ENCODE data around the gene MAP2K3. TPM values are rescaled to one million over a fixed set of nuclear protein-coding genes. Genes with fewer than 3 reads are reported as not detected.

The MAP2K3 gene
- polyA plus RNA-seq, 1 donor from 2014 or later, result 131 TPM

GRCh38 chr17:21249086-21249795 lies 35.3 kb upstream of the MAP2K3 start:
- peaks cover 3% of the 10 kb centered on the region for H3K27me3 Mint-ChIP-seq
- H3K9me3 Mint-ChIP-seq, result no peaks in the 10 kb centered on the region
- H3K4me3 Mint-ChIP-seq, result no peak overlapping the region
- H3K4me1 Mint-ChIP-seq, result peaks cover 4 to 18% (median 6%) of the 10 kb centered on the region in 3 donors
- H3K27ac Mint-ChIP-seq, result peak overlapping the region in 1 of 3 donors; percentile 67
- no peaks in the 10 kb centered on the region for H3K36me3 Mint-ChIP-seq

- H3K9me3 Mint-ChIP-seq, result no peaks in the 10 kb centered on the region
- no peaks in the 10 kb centered on the region for H3K36me3 Mint-ChIP-seq
- H3K4me3 Mint-ChIP-seq, result peak overlapping the region in 1 of 4 donors; percentile 83
- H3K27me3 Mint-ChIP-seq, result peaks cover 3% of the 10 kb centered on the region
- peaks cover 4 to 18% (median 6%) of the 10 kb centered on the region in 3 donors for H3K4me1 Mint-ChIP-seq
- H3K27ac Mint-ChIP-seq, result peak overlapping the region in 1 of 3 donors; percentile 57
These were observed 34.4 kb upstream of the MAP2K3 start for GRCh38 chr17:21249920-21250703.

- Mint-ChIP-seq H3K27ac (peak overlapping the region in 1 of 3 donors; percentile 57), H3K36me3 (no peaks in the 10 kb centered on the region), H3K27me3 (peaks cover 3% of the 10 kb centered on the region), H3K9me3 (no peaks in the 10 kb centered on the region), H3K4me1 (peaks cover 4 to 18% (median 6%) of the 10 kb centered on the region in 3 donors), H3K4me3 (peak overlapping the region in 1 of 4 donors; percentile 83)
These were observed 33.7 kb upstream of the MAP2K3 start for GRCh38 chr17:21250854-21251253.

- H3K27ac Mint-ChIP-seq, result peak overlapping the region in 1 of 3 donors; percentile 82
- no peaks in the 10 kb centered on the region for H3K9me3 Mint-ChIP-seq
- peak overlapping the region in 3 of 4 donors; percentile 12 to 83 (median 32) for H3K4me3 Mint-ChIP-seq
- peaks cover 3% of the 10 kb centered on the region for H3K27me3 Mint-ChIP-seq
- H3K36me3 Mint-ChIP-seq, result no peaks in the 10 kb centered on the region
- peaks cover 4 to 18% (median 6%) of the 10 kb centered on the region in 3 donors for H3K4me1 Mint-ChIP-seq
These were observed 33.0 kb upstream of the MAP2K3 start for GRCh38 chr17:21251337-21252010.

- Mint-ChIP-seq H3K36me3 (no peaks in the 10 kb centered on the region), H3K4me3 (peak overlapping the region; percentile 75 to 95 (median 86)), H3K27ac (peak overlapping the region in 1 of 3 donors; percentile 82), H3K4me1 (peaks cover 4 to 18% (median 6%) of the 10 kb centered on the region in 3 donors), H3K9me3 (no peaks in the 10 kb centered on the region), H3K27me3 (no peaks in the 10 kb centered on the region)
These were observed 32.2 kb upstream of the MAP2K3 start for GRCh38 chr17:21252289-21252795.

GRCh38 chr17:21252796-21253645 lies 31.5 kb upstream of the MAP2K3 start, which contains the start of gene NATD1:
Gene NATD1, minus strand, starts transcription at chr17:21253410. Its CDS starts 146 bp downstream, at chr17:21253264.
- peaks cover 3% of the 10 kb centered on the region for H3K27me3 Mint-ChIP-seq
- no peaks in the 10 kb centered on the region for H3K36me3 Mint-ChIP-seq
- peaks cover 6 to 21% (median 10%) of the 10 kb centered on the region in 3 donors for H3K4me1 Mint-ChIP-seq
- peak within 1 kb of the TSS; percentile 92 to 93 (median 93) for H3K27ac Mint-ChIP-seq
- H3K4me3 Mint-ChIP-seq, result peak within 1 kb of the TSS; percentile 87 to 96 (median 95)
- no peaks in the 10 kb centered on the region for H3K9me3 Mint-ChIP-seq

- Mint-ChIP-seq H3K36me3 (no peaks in the 10 kb centered on the region), H3K4me1 (peaks cover 10 to 21% (median 10%) of the 10 kb centered on the region in 3 donors), H3K9me3 (no peaks in the 10 kb centered on the region), H3K4me3 (peak overlapping the region; percentile 87 to 96 (median 95)), H3K27me3 (peaks cover 3% of the 10 kb centered on the region), H3K27ac (peak overlapping the region; percentile 92 to 93 (median 93))
These were observed 30.7 kb upstream of the MAP2K3 start for GRCh38 chr17:21253646-21254441.

GRCh38 chr17:21258593-21258992 lies 25.9 kb upstream of the MAP2K3 start:
- Mint-ChIP-seq H3K27me3 (peaks cover 3% of the 10 kb centered on the region), H3K4me1 (peaks cover 4 to 6% (median 4%) of the 10 kb centered on the region in 3 donors), H3K4me3 (no peak overlapping the region), H3K27ac (no peak overlapping the region), H3K9me3 (no peaks in the 10 kb centered on the region), H3K36me3 (no peaks in the 10 kb centered on the region)

- H3K4me1 Mint-ChIP-seq, result peaks cover 3 to 6% (median 6%) of the 10 kb centered on the region in 3 donors
- H3K36me3 Mint-ChIP-seq, result no peaks in the 10 kb centered on the region
- no peak overlapping the region for H3K4me3 Mint-ChIP-seq
- no peaks in the 10 kb centered on the region for H3K9me3 Mint-ChIP-seq
- H3K27me3 Mint-ChIP-seq, result peaks cover 3% of the 10 kb centered on the region
- H3K27ac Mint-ChIP-seq, result no peak overlapping the region
These were observed 22.1 kb upstream of the MAP2K3 start for GRCh38 chr17:21262259-21262993.

GRCh38 chr17:21263376-21263775 lies 21.1 kb upstream of the MAP2K3 start:
- no peak overlapping the region for H3K4me3 Mint-ChIP-seq
- no peaks in the 10 kb centered on the region for H3K36me3 Mint-ChIP-seq
- no peak overlapping the region for H3K27ac Mint-ChIP-seq
- H3K9me3 Mint-ChIP-seq, result no peaks in the 10 kb centered on the region
- peaks cover 7 to 9% (median 8%) of the 10 kb centered on the region in 3 donors for H3K4me1 Mint-ChIP-seq
- no peaks in the 10 kb centered on the region for H3K27me3 Mint-ChIP-seq

GRCh38 chr17:21268596-21269188 lies 15.8 kb upstream of the MAP2K3 start:
- Mint-ChIP-seq H3K4me3 (peak overlapping the region in 2 of 4 donors; percentile 28 to 73), H3K4me1 (peaks cover 10 to 17% (median 13%) of the 10 kb centered on the region in 3 donors), H3K27me3 (no peaks in the 10 kb centered on the region), H3K27ac (peak overlapping the region; percentile 73 to 85 (median 73)), H3K36me3 (no peaks in the 10 kb centered on the region), H3K9me3 (no peaks in the 10 kb centered on the region)

- peaks cover 10 to 17% (median 13%) of the 10 kb centered on the region in 3 donors for H3K4me1 Mint-ChIP-seq
- no peaks in the 10 kb centered on the region for H3K27me3 Mint-ChIP-seq
- no peaks in the 10 kb centered on the region for H3K9me3 Mint-ChIP-seq
- no peaks in the 10 kb centered on the region for H3K36me3 Mint-ChIP-seq
- peak overlapping the region in 2 of 3 donors; percentile 73 to 76 for H3K27ac Mint-ChIP-seq
- H3K4me3 Mint-ChIP-seq, result peak overlapping the region in 1 of 4 donors; percentile 32
These were observed 15.1 kb upstream of the MAP2K3 start for GRCh38 chr17:21269394-21269793.
